ENCODE measurements around the gene JMJD8.

Gene JMJD8, protein sequence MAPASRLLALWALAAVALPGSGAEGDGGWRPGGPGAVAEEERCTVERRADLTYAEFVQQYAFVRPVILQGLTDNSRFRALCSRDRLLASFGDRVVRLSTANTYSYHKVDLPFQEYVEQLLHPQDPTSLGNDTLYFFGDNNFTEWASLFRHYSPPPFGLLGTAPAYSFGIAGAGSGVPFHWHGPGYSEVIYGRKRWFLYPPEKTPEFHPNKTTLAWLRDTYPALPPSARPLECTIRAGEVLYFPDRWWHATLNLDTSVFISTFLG

DNA sequence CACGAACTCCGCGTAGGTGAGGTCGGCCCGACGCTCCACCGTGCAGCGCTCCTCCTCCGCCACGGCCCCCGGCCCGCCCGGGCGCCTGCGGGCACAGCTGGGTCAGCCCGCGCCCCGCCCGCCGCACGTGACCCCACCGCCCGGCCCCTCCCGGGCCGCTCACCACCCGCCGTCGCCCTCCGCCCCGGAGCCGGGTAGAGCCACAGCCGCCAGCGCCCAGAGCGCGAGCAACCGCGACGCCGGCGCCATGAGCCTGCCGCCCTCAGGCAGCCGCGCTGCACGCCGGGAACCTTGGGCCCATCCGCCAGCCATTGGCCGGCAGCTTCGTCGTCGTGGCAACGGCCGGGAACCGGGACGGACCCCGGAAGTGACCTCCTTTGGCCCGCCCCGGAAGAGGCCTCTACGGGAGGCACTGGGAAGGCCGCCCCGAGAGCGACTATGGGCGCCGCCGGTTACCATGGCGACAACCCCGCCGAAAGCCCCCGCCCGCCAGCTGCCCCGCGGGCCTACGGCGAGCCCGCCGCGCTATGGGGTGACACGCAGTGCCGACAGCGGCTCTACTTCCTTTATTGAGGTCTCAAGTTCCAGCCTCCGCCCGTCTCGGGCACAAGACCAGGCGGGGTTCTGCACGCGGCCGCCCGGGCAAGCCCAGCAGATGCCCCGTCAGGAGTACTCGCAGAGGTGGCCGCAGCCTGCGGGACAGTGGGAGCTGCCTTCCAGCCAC lies at the start of gene JMJD8:
Gene JMJD8 (minus strand): TSS at position 264 of the 724 bp plus-strand sequence. CDS start 15 bp downstream, at position 249.
- DNase-seq (ENCODE audit: low read depth in 2 of 2): peak; percentile 92 to 96

GRCh38 chr16:733382-734207 lies 49.5 kb upstream of the JMJD8 start:
- DNase-seq (ENCODE audit: low read depth in 2 of 2): no peak

DNA sequence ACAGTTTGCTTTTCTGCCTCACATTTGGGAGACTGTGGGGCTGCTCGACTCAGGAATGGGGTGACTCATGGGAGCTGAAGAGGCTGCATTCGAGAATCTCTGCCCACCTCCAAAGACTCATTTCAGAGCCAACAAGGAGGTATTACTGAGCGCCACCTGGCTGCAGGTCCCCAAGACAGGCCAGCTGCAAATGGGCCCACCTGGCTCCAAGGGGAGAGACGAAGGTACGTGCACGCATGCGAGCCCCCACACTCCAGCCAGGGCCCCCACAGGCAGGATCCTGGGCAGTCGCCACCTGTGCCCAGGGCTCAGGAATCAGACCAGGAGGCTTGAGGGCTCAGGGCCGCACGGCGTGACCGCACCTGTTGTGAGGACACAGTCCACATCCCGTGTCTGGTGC lies 48.8 kb upstream of the JMJD8 start:
- DNase-seq (ENCODE audit: low read depth in 2 of 2): no peak

DNA sequence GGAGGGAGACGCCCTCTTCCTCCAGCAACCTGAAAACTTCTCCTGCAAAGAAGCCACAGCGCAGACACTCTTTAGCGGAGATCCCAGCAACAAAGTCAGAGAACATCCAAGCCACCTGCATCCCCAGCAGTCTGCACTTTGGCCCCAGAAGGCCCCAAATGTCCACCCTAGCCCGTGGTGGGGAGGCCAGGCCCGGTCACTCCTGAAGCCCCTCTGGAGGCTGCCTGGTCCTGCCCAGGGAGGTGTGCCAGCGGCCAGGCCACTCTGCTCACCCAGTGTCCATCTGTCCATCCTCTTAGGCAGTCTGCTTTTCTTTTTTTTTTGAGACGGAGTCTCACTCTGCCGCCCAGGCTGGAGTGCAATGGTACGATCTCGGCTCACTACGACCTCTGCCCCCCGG lies 48.2 kb upstream of the JMJD8 start:
- no peak for DNase-seq (ENCODE audit: low read depth in 2 of 2)

DNA sequence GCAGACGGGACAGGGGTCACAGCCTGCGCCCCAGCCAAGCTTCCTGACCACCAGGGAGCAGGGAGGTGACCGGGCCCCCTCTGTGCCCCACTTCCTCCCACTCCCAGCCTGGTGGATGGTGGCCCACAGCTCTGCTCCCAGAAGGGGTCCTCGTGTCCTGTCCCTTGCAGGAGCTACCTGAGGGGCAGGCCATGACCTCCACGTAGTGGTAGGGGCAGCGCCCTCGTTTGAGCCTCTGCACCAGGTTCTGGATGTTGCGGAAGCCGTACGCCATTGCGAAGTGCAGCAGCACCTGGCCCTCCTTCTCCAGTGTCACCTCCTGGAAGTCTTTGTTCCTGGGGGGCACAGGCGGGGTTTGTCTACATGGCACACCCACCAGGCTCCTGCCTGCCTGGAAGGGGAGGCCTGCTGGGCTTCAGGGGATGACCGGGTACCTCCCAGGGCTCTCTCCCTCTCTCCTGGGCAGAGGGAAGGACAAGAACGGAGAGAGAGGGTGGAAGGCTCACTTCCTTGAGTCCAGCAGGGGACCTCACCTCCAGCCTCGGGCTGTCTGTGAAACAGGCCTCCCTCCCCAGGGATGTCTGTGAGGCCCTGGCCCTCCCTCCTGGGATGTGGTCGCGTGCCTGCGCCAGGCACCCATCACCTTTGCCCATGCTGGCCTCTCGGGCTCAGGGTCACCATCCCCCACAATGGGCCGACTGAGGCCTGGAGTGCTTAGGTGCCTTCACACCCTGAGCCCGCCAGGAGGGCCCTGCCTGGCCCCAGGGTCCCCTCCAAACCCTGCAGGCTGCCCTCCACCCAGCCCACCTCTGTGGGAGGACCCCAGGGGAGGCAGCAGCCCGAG lies 46.8 kb upstream of the JMJD8 start:
- DNase-seq (ENCODE audit: low read depth in 2 of 2): no peak

GRCh38 chr16:729768-730665 lies 45.9 kb upstream of the JMJD8 start:
- DNase-seq (ENCODE audit: low read depth in 2 of 2): no peak

DNA sequence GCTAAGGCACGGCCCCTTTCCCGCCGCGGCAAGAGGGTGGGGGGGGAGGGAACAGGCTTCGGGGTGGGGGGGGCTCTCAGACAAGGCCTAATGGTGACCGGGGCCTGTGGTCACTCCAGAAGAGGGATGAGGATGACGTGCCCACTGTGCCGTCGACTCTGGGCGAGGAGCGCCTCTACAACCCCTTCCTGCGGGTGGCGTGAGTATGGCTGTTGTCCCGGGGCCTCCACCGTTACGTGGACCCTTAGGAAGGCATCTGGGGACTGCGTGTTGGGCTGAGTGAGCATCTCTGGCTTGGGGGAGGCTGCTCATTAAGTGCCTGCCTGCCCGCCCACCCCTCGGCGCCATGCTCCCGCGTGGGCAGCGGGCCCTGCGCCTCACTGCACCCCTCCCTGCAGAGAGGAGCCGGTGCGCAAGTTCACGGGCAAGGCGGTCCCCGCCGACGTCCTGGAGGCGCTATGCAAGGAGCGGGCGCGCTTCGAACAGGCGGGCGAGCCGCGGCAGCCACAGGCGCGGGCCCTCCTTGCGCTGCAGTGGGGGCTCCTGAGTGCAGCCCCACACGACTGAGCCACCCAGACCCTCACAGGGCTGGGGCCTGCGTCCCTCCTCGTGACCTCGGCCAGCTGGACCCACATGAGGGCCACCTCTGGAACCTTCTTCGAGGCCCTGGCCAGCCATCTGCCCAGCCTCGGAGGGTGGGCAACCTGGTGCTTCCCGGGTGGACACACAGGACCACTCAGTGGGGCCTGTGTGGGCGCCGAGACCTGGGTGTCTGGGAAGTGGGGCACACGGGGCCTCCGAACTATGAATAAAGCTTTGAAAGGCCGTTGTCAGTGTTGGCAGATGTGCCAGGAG lies 45.0 kb upstream of the JMJD8 start:
- no peak for DNase-seq (ENCODE audit: low read depth in 2 of 2)

DNA sequence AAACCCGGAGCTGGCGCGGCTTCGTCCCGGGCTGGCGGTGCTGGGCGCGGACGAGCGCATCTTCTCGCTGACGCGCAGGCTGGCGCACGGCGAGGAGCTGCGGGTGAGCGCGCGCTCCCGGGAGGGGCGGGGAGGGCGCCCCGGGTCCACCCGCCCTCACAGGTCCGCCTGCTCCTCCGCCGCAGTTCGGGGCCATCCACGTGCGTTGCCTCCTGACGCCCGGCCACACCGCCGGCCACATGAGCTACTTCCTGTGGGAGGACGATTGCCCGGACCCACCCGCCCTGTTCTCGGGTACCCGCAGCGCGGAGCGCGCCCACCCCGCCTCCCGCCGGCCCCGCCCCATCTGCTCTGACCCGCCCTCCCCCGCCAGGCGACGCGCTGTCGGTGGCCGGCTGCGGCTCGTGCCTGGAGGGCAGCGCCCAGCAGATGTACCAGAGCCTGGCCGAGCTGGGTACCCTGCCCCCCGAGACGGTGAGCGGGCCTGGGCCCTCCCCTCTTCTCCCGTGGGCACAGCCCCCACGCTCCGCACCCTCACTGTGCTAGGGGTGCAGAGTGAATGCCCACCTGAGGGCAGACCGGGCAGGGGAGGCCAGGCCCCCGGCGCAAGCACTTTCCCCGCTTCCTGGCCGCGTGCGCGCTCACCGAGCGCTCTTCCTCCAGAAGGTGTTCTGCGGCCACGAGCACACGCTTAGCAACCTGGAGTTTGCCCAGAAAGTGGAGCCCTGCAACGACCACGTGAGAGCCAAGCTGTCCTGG lies 44.2 kb upstream of the JMJD8 start:
- DNase-seq (ENCODE audit: low read depth in 2 of 2): peak; percentile 34 to 47

DNA sequence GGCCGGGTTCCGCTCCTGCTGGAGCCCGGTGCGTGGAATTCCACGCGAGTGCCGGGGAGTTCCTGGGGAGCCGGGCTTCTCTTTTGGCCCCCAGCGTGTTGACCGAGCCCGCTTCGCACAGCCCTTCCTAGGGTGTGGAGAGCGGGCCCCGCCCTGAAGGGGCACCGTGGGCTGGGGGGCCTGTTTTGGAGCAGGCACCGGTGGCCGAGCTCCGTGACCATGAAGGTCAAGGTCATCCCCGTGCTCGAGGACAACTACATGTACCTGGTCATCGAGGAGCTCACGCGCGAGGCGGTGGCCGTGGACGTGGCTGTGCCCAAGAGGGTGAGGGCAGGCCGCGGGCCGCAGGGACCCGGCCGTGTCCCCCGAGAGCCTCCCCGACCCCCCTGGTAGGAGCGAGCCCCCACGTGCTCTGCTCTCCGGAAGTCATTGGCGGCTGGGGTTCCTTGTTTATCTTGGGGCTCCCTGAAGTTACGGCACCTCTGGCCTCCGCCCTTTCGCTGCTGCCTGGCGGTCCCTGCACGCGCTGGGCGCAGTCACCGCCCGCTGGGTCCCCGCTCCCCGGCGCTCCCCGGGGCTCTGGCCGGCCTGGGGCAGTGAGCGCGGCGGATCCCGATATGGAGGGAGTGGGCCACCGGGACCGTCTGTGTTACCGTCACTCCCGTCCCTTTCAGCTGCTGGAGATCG lies 43.3 kb upstream of the JMJD8 start:
- DNase-seq (ENCODE audit: low read depth in 2 of 2): no peak

- peak in 1 of 2 donors; percentile 51 for DNase-seq (ENCODE audit: low read depth in 2 of 2)
These were observed 42.5 kb upstream of the JMJD8 start, which contains the start of the genes CCDC78 and HAGHL for GRCh38 chr16:726438-727290. TSS of gene CCDC78 (minus strand) at chr16:726443. CDS start at chr16:726367, 76 bp downstream. TSS of gene HAGHL (plus strand) at chr16:727106. CDS start at chr16:727510, 404 bp downstream.

DNA sequence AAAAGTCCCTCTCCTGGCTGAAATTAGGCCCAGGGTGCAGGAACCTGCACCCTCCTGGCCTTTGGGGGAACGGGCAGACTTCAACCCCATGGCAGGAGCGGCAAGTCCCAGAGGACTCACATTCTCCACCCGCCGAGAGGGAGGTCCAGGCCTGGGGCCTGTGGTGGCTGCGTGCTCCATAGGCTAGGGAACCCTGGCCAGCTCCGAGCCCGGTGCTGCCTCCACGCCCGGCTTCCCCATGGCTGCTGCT lies 42.0 kb upstream of the JMJD8 start:
- DNase-seq (ENCODE audit: low read depth in 2 of 2): no peak

DNA sequence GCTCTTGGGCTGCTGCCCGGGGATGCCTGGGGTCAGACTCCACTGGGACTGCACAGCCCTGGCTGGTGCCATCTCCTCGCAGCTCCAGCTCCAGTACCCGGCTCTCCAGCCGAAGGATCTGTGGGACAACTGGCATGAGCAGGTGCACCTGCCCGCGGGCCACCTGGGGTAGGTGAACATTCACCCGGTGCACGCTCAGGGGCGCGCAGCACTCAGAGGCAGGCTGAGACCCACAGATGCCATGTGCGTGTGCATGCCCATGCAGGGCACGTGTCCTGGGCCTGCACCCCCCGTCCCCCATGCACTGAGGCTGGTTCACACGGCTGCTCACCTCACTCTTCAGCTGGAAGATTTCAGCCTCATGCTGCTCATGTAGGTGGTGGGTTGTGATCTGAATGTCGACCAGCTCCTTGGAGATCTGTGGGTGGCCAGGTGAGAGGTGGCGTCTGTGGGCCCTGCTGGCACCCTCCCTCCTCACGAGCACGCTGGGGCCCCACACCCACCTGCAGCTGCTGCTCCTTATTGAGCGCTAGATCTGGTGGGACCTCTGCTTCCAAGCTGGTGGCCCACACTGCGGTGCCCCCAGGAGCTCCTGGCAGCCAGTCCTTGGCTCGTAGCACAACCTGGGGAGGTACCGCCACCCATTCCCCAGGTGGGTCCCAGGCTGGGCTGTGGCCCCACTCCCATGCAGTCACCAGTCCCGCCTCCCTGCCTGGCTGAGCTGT lies 41.5 kb upstream of the JMJD8 start:
- DNase-seq (ENCODE audit: low read depth in 2 of 2): no peak

DNA sequence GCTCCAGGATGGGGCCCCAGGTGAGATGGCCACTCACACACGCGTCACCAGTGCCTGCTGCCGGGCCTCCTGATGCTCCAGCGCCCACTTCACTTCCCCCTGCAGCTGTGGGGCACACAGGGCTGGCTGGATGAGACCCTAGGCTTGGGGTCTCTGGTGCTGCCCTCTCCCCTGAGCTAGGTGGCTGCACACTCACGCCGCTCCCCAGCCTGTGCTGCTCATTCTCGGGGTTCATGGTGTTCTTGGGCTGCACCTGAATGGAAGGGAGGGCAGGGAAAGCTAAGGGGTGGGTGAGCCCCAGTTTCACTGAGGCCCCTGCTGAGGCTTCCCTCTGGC lies 40.9 kb upstream of the JMJD8 start:
- DNase-seq (ENCODE audit: low read depth in 2 of 2): no peak

- no peak for DNase-seq (ENCODE audit: low read depth in 2 of 2)
These were observed 40.3 kb upstream of the JMJD8 start for GRCh38 chr16:724188-725040.

DNA sequence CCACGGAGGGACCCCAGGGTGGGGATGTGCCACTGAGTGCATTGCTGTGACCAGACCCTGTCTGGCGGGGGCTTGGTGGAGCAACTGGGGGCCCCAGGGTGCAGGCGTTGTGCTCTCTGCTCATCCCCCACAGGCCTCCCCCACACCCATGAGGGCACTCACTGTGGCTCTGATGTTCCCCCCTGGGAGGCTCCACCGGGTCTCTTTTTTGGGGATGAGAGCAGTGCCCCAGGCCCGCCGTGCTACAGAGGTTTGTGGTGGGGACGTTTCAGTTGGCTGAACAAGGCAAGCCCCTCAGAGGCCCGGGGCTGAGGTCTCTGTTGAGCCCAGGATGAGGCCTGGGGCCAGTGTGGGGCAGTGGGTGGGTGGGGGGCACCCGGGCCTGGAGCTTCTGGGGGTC lies 39.6 kb upstream of the JMJD8 start:
- DNase-seq (ENCODE audit: low read depth in 2 of 2): no peak
